NCI-H1436 (cell line): ENCODE results near the gene IFI27.
"Not testable (repeated sequence)": the region's sequence is repeated elsewhere in the genome, so short reads cannot be mapped to it uniquely, and the experiment has no call there.

ENCODE experiments used
- DNase-seq: peaks from one replicate; lab custom pipeline; 2025; lab: John Stamatoyannopoulos, UW

IFI27 gene

DNA sequence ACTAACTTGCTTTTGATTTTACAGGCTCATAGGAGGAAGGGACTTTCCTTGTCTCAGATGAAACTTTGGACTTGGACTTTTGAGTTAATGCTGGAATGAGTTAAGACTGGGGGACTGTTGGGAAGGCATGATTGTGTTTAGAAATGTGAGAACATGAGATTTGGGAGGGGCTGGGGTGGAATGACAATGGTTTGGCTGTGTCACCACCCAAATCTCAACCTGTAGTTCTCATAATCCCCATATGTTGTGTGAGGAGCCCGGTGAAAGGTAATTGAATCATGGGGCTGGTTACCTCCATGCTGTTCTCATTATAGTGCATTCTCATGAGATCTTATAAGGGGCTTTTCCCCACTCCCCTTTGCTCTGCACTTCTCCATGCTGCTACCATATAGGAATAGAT, 45.6 kb downstream of the IFI27 start:
- not testable (repeated sequence) for DNase-seq

DNA sequence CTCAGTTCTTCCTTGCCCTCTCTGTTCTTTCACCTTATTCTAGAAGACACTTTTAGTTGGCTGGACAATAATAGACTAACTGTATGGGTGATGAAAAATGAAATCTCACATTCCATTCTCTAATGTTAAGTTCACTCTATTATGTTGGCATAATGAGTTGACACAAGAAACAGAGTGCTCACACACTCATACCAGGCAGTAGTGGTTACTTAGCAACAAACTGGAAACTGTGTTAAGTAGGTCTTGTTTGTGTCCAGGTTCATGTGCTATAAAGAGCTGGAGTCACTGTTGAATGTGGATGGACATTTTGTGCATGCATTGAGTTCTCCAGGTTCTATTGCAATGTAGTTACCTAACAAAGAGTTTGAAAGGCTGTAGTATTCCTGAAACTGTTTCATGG, 46.7 kb downstream of the IFI27 start:
- DNase-seq = no peak

DNA sequence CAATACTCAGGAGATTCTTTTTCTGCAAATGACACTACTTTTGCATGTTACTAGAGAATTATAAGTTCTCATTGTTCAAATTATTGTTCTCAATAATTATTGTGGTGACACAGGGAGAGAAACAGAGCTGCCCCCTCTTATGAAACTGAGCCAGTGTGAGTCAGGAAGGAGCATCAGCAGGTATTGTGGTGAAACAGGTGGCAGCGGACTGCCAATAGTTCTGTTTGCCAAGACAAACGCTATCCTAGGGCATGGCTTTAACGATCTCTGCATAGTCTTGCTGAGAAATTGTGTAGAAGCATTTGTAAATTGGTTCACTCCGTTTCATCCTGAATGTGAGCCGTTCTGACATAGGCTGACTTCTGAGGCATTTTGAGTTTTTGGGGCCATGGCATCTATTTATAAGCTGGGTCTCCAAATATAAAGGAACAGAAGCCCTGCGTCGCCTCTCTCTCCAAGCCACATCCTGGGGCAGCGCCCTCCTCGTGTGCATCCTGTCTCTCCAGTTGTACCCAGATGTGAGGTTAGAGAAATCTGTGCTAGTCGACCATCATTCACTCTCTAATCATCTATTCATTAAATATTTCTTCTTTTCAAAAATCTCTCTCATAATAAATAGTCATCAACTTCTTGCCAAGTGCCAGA, 47.8 kb downstream of the IFI27 start:
- DNase-seq = no peak

DNA sequence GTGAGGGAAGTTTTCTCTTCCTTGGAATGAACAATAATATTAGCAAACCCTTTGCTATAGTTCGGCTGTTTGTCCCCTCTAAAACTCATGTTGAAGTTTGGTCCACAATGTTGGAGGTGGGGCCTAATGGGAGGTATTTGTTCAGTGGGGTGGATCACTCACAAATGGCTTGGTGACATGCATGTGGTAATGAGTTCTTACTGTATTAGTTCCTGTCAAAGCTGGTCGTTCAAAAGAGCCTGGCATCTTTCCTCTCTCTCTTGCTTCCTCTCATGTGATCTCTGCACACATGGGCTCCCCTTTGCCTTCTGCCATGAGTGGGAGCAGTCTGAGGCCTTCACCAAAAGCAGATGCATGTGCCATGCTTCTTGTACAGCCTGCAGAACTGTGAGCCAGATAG, 50.5 kb downstream of the IFI27 start:
- DNase-seq = no peak

DNA sequence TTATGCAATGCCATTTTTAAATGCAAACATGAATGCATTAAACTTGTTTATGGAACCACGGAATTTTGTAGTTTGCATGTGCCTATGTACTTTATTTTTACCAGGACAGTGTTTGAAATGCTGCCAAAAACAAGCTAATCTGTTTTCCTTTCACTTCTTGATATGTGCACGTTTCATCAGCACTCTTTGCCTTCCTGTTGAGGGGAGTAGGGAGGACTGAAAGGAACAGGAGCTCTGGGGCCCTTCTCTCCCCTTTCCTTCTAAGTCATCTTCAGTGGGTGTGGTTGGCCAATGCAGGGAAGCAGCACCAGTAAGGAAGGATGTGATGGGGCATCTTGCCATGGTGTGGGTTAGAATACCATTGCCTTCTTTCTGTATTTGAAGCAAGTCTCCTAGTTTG, 51.4 kb downstream of the IFI27 start:
- DNase-seq = no peak

DNA sequence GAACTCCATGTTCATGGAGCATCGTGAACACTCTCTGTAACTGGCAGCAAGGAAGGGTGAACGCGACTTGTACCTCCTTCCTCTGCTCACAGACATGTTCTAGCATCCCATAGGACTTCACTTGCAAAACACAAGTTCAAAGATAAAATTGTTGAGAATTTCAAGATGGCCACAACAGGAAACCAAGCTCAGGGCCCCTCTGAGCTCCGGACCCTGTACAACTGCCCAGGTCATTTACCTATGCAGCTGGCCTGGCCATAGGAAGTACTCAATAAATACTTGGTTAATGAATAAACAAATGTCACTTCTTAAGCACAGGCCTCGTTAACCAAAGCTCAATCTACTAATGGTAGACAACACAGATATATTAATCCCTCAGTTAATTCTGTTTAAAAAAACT, 51.9 kb downstream of the IFI27 start:
- no peak for DNase-seq

DNA sequence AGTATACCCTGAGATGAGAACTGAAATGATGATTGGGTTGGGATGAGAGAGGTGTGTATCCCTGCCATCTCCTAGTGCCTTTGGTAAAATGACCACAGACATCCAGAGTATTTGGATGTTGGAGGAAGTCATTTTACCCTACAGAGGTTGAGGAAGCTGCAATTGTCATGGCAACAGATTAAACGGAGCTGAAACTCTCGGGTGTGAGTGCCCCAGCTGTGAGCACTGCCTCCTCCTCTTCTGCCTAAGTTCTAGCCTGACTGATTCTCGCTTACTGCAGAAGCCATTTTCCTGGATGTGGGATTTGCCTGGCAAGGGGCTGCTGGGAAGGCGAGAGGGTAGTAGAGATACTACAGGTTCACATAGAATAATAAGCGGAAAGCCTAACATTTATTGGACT, 53.3 kb downstream of the IFI27 start:
- DNase-seq = no peak

DNA sequence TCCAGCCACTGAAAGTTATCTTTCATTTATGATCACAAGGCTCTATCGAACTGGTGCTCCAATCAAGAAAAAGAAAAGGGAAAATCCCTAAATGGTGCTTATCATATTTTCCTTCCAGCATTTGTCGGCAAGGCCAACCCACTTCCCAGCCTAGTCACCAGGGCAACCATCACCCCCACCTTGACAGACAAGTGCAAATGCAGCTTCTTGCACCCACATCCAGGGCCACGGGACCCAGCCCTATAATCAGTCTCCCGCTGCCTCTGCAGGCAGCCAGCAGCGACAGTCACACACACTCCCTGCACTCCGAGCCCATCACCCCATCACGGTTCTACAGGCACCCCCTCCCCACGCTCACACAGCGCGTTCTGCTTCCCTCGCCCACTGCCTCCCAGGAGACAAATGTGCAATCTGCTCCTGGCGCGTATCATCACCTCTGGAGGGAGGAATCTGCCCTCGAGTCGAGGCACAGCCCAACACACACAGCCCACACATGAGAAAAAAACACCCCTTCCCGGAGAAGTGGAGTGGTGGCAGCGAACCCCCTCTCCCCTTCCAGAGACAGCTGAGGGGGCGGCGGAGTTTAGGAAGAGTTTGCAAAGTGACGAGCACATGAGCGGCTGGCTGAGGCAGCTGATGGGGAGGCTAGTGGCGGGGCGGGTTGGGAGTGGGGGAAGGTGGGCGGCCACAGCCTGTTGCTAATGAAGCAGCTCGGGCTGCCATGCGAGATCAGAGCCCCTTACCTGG, 54.3 kb downstream of the IFI27 start:
- no peak for DNase-seq

DNA sequence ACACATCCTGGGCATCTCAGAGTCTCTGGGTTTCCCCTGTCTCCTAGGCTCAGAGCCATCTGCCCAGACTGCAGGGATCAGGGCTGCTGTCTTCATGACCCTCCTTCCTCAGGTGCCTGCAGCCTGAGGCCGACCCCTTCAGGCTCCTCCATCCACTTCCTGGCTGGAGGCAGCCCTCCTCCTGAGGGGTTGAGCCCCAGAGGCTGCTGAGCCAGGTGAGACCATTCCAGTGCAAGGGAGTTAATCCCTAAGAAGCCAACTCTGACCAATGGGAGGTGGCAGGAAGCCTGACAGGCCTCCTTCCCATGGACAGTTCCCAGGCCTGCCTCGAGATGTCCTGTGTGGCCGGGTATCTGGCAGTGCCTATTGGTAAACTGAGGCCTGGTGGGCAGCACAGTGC, 55.2 kb downstream of the IFI27 start:
- DNase-seq = no peak
